Fibroblast of villous mesenchyme (primary cell): ENCODE data around the gene ANO4. TPM values are rescaled to one million over a fixed set of nuclear protein-coding genes. Genes with fewer than 3 reads are reported as not detected.

Experiments
- DNase-seq: peaks from one replicate; pipeline ENCODE4 v3.0.0-alpha.2; 2010; ENCODE audit warnings: low read depth
- H3K4me3 ChIP-seq: 2 replicates; pipeline ENCODE4 v1.5.1; 2011; ENCODE audit warnings: low read depth, mild to moderate bottlenecking, low read length
- total RNA-seq: library from RNA; depleted of rRNA; stranded (reverse); fragments of >200 nt; gene quantifications from 2 replicates; pipeline ENCODE4 v1.2.3, GENCODE V29; 2012
- TF ChIP-seq, protein P1 (sequence below): IDR thresholded peaks from 2 replicates; pipeline ENCODE4 v1.5.1; 2012; ENCODE audit warnings: low read depth, mild to moderate bottlenecking, low read length; ENCODE audit not compliant: insufficient read depth

Gene ANO4
- total RNA-seq, 1 donor = 13.8 TPM

DNA sequence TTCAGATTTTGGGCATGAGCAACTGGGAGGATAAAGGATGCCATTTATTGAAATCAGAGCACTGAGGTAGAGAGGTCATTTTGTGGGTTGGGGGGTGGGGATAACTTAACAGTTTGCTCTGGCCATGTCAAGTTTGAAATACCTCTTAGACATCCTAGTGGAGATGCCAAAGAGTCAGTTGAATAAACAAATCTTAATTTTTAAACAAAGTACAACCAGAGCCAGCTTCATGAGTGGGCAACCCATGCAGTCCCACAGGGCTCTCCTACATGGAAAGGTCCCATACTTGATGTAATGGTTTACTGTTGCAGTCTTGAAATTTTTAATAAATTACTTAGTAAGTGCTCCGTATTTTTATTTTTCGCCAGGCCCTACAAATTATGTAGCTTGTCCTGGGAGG, 81.2 kb downstream of the ANO4 start:
- TF ChIP-seq, protein P1, sequence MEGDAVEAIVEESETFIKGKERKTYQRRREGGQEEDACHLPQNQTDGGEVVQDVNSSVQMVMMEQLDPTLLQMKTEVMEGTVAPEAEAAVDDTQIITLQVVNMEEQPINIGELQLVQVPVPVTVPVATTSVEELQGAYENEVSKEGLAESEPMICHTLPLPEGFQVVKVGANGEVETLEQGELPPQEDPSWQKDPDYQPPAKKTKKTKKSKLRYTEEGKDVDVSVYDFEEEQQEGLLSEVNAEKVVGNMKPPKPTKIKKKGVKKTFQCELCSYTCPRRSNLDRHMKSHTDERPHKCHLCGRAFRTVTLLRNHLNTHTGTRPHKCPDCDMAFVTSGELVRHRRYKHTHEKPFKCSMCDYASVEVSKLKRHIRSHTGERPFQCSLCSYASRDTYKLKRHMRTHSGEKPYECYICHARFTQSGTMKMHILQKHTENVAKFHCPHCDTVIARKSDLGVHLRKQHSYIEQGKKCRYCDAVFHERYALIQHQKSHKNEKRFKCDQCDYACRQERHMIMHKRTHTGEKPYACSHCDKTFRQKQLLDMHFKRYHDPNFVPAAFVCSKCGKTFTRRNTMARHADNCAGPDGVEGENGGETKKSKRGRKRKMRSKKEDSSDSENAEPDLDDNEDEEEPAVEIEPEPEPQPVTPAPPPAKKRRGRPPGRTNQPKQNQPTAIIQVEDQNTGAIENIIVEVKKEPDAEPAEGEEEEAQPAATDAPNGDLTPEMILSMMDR = no peak
- H3K4me3 ChIP-seq = no peak overlapping the region
- DNase-seq = no peak

DNA sequence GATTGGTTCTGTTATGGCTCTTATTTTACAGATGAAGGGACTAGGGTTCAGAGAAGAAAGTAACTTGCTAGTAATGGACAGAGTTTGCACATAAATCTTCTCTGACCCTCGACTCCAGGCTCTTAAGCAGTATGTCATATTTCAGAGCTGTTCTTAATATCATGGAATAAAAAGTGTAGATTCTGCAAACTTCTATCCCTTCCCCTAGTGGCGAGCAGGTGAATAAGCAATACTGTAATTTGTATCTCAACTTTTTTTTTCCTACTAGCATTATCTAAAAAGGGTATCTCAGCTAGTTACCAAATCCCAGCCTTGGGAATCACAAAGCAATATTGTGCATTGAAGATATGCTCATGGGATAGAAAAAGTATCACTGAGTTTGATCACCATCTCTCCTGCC, 83.2 kb downstream of the ANO4 start:
- H3K4me3 ChIP-seq = no peak overlapping the region
- TF ChIP-seq, protein P1 = peak; percentile 34
- DNase-seq = no peak

DNA sequence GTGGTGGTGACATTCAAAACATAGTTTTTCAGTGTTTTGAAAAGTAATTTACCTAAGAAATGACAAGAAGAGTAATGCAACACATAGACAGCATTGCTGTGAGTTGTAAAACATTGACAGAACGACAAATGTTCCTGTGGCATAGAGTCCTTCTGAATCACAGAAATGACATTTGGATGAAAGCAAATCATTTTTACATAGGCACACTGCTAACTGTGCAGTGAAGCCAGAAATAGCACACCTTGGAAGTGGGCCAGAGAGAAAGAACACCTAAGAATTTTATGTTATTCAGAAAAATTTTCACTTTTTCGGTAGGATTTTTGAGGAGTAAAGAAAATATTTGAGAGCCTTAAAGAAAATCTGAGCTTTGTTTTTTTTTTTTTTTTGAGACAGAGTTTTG, 100.6 kb downstream of the ANO4 start:
- H3K4me3 ChIP-seq = no peak overlapping the region
- DNase-seq = no peak
- TF ChIP-seq, protein P1 = no peak

DNA sequence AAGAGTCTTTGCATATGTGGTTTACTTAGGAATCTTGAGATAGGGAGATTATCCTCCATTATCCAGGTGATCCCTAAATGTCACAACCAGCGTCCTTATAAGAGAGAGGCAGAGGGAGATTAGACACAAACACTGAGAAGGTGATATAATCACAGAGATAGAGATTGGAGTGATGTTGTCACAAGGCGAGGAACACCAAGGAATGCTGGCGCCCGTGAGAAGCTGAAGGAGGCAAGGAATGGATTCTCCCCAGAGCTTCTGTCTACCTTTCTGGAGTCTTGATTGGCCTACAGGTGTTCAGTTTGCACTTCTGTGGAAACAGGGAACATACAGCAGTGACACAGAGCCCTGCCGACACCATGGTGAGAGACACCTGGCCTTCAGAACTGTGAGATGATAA, 101.6 kb downstream of the ANO4 start:
- H3K4me3 ChIP-seq = no peak overlapping the region
- DNase-seq = no peak
- TF ChIP-seq, protein P1 = no peak

DNA sequence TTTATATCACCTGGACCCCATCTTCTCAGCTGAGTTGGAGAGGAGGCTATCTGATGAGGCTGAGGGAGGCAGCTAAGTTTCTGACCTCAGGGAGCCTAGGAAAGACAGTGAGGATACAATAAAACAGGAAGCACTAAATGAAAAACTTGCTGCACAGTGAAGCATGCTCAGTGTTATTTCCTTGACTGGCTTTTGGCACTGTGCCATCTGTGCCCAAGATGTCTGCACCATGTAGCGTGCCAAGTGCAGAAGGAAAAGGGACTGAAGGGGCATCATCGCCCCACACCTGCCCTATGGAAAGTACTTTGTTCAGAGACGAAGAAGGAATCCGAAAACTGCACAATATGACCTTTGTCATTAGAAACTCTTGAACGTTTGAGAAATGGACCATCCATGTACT, 102.7 kb downstream of the ANO4 start:
- TF ChIP-seq, protein P1 = no peak
- no peak overlapping the region for H3K4me3 ChIP-seq
- no peak for DNase-seq

DNA sequence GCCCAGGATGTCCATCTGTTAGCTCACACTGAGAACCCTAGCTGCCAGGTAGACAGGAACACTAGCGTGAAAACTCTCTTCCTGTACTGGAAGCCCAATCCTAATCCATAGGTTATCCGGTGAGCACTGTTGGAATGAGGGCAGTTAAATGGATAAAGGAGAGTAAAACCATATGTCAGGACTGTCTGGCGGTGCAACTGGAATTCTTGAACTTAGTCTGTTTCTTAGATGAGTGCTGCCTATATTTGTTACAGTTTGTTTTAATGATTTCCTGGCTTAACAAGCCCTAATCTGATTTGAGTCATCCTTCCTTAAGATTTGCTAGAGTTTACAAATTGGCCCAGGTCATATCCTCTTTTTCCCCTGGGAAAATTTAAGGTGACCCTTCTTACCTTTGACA, 104.7 kb downstream of the ANO4 start:
- no peak for DNase-seq
- TF ChIP-seq, protein P1 = no peak
- no peak overlapping the region for H3K4me3 ChIP-seq

DNA sequence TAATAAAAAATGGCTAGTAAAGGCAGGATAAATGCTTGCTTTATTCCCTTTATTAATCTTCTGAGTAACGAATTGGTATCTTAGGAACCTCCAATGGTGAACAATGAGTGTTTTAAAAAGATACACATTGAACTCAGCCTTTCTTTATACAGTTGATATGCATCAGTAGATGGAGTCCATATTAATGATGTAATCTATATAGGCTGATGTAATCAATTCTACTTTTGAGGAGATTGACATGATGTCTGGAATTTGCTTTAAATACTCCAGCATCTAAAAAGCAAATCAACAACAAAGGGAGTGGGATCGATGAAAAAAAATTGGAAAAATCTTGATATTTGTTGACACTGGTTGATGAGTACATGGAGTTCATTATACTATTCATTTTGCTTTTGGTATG, 106.2 kb downstream of the ANO4 start:
- DNase-seq = no peak
- no peak overlapping the region for H3K4me3 ChIP-seq
- TF ChIP-seq, protein P1 = no peak
